ENCODE results near the gene PPM1B.
"Not testable (repeated sequence)": the region's sequence is repeated elsewhere in the genome, so short reads cannot be mapped to it uniquely, and the experiment has no call there.

Gene PPM1B

DNA sequence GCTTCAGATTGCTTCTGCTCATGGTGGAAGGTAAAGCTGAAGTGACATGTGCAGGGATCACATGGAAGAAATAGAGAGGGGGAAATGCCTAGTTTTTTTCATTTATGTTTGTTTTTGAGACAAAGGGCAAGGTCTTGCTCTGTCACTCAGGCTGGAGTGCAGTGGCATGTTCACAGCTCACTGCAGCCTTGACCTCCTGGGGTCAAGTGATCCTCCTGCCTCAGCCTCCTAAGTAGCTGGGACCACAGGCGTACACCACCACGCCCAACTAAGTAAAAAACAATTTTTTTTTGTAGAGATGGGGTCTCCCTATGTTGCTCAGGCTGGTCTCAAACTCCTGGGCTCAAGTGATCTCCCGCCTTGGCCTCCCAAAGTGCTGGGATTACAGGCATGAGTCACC lies 87.0 kb downstream of the PPM1B start:
- DNase-seq (ENCODE audit: low read depth), result not testable (repeated sequence)

DNA sequence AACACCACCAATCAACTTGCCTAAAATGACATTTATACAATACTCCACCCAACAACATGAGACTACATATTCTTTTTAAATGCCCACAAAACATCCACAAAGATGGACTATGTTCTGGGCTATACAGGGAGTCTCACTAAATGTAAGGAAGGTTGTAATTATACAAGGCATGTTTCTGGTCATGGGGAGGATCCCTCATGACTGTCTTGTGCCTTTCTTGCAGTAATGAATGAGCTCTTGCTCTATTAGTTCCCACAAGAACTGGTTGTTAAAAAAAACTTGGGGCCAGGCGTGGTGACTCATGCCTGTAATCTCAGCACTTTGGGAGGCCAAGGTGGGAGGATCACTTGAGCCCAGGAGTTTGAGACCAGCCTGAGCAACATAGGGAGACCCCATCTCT lies 89.1 kb downstream of the PPM1B start:
- not testable (repeated sequence) for DNase-seq (ENCODE audit: low read depth)

DNA sequence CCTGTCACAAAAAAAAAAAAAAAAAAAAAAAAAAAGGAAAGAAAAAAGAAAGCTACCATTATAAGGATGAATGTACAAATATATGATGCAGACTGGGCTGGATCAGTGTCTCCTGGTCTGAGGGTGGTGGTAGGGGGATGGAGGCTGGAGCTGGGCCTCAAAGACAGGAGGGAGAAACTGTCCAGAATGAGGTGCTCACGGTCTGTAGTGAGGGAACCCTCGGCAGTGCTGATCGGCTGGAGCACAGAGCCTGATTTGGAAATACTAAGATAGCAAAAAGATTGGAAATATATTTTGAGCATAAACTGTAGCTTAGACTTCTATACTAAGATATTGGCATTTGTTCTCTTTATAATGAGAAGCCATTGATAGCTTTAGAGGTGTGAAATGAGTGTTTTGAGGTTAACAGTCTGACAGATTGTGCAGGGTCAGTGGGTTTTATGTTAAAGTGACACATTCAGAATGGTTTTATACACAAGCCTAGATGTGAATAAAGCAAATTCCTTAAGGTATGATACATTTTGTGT lies 98.7 kb downstream of the PPM1B start:
- DNase-seq (ENCODE audit: low read depth), result no peak

DNA sequence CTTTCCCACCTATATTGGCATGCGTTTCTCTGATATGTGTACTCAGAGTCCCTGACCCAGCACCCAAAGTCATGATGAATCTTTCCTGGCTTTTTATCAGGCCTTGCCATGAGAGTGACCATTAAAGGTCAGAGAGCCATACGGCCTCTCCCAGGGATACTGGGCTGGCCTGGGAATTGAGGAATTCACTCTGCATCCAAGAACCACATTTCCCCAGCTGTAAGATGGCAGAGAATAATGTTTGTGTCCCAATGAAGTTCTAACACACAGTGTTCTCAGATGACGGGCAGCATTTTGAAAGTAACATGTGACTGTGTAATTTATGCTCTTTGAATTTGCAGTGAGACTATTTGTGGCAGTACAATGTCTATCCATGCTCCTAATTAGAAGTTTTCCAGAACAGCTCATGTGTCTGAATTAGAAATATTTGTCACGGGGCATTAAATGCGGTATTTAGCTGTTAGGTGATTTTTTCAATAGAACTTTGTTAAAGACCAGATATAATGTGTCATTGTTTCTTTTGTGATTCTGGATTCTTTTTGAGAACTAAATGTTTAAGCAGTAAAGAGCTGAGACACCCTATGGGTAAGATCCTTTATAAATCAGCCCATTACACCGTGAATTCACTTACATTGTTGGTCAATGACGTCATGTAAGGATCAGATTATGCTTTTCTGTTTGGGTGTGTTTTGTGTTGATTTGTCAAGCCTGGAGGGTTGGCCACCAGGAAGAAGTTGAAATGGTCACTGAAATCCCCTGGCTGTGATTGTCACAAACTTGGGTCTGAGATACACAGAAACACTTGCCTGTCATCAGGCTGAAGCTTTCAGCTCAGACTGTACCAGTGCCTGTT lies 99.3 kb downstream of the PPM1B start:
- DNase-seq (ENCODE audit: low read depth), result no peak

DNA sequence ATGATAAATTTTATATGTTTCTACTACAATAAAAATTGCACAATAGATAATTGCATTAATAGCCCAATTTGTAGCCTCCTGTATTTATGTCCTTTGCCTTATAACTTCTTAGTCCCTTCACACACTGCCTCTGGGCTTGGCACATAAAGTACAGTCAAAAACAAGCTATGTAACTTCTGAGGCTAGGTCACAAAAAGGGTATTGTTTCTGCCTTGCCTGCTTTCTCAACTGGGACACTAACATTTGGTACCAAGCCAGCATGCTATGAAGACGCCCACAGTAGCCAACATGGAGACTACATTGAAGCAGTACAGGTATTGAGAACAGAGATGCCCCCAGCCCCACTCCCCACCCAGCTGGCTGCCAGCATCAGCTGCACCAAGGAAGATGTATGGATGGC lies 101.2 kb downstream of the PPM1B start:
- no peak for DNase-seq (ENCODE audit: low read depth)

DNA sequence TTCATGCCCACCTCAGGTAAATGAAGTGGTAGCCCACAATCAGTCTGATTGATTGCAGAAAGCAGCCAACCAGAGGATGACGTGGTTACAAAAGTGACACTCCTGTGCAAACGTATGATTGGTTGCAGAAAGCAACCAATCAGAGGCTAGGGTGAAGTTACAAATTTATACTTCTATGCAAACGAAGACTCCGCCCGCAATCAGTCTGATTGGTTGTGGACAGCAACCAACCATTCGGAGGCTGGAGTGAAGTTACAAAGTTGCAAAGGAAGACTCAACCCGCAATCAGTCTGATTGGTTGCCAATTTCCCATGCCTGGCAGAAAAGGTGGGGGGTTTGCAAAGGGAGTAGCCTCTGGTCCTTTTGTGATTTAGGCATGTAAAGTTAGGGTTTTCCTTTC lies 102.6 kb downstream of the PPM1B start:
- DNase-seq (ENCODE audit: low read depth), result no peak

DNA sequence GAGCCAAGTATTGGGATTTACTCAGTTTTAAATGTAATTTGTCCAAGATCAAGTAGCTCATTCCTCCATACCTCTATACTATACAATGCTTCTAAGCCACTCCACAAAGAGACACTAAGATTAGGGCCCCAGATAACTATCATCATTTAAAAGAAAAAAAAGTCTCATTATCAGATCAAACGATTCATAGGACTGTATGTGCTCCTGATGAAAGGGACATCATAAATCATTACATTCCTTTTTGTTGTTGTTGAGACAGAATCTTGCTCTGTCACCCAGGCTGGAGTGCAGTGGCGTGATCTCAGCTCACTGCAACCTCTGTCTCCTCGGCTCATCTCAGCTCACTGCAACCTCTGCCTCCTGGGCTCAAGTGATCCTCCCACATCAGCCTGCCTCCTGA lies 104.4 kb downstream of the PPM1B start:
- no peak for DNase-seq (ENCODE audit: low read depth)

DNA sequence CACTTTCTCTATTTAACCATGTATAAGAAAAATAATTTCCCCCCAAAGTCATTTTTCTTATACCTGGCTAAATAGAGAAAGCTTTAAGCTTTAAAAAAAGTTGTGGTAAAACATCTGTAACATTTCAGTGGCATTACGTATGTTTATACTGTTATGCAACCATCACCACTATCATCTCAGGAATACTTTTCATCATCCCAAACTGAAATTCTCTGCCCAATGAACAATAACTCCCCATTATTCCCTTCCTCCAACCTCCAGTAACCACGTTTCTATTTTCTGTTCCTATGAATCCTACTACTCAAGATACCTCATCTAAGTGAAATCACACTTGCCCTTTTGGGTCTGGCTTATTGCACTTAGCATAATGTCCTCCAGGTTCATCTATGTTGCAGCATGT lies 104.9 kb downstream of the PPM1B start:
- no peak for DNase-seq (ENCODE audit: low read depth)

DNA sequence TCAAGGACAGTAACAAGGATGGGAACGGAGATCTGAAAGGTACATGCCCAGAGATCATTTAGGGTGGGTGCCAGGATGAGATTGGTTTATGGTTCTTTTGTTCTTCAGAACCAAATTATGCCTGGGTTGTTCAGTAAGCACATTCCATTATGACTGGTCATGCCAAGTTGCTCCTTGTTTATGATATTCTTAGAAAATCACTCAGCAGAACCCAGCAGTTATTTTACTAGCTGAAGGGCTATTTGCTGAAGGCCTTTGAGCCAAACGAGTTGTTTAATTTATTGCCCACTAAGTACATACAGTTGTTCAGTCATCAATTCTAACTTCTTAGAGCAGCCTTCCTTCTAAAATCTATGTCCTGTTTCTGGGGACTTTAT lies 107.2 kb downstream of the PPM1B start:
- DNase-seq (ENCODE audit: low read depth), result no peak

DNA sequence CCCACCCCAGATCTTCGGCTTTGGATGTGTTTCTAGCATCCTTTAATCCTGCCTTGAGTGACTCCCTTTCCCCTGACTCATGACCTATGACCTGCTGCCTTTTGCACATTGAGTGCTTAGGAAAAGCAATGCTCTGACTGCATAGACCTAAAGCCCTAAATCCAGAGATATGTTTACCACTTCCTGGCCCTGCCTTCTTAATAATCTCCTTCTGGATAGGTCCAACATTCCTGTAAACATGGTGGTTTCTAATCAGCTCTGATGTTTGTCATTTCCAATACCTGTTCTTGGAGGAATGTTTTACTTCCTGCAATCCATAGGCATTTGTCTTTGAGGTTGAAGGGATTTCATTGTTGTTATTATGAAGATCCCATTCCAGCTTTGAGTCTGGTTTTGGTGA lies 108.9 kb downstream of the PPM1B start:
- DNase-seq (ENCODE audit: low read depth), result no peak

DNA sequence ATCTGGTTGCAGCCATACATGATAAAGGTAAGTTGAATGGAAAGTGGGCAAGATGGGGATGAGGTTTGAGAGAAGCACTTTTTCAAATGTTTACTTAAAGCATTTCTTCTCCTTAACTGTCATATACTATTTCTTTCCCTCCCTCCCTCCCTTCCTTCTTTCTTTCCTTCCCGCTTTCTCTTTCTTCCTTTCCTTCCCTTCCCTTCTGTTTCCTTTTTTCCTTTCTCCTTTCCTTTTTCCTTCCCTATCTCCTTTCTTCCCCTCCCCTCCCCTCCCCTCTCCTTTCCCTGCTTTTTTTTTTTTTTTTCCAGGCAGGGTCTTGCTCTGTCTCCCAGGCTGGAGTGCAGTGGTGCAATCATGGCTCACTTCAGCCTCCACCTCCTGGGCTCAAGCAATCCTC lies 112.2 kb downstream of the PPM1B start:
- no peak for DNase-seq (ENCODE audit: low read depth)
